Fibroblast of skin of right biceps (primary cell): Measurements from ENCODE around the gene GPHN.

Experiments used
- DNase-seq: peaks from one replicate; pipeline ENCODE4 v3.0.0-alpha.2; 2013

GPHN gene

GRCh38 chr14:66507722-66508546, at the start of gene GPHN:
Gene GPHN, plus strand, starts transcription at chr14:66508147.
- DNase-seq = peak; percentile 99

GRCh38 chr14:66459603-66460002, 48.3 kb upstream of the GPHN start:
- DNase-seq = no peak

- no peak for DNase-seq
Measured at GRCh38 chr14:66464261-66464660, 43.7 kb upstream of the GPHN start.

GRCh38 chr14:66468778-66469367, 39.1 kb upstream of the GPHN start:
- no peak for DNase-seq

- DNase-seq = no peak
Measured at GRCh38 chr14:66471584-66471983, 36.4 kb upstream of the GPHN start.

- DNase-seq = no peak
Measured at GRCh38 chr14:66472251-66472650, 35.7 kb upstream of the GPHN start.

- DNase-seq = no peak
Measured at GRCh38 chr14:66473223-66473622, 34.7 kb upstream of the GPHN start.

GRCh38 chr14:66476964-66477363, 31.0 kb upstream of the GPHN start:
- DNase-seq = peak; percentile 55

GRCh38 chr14:66477567-66477966, 30.4 kb upstream of the GPHN start:
- no peak for DNase-seq

- DNase-seq = no peak
Measured at GRCh38 chr14:66482873-66483272, 25.1 kb upstream of the GPHN start.

- no peak for DNase-seq
Measured at GRCh38 chr14:66483322-66483721, 24.6 kb upstream of the GPHN start.

- no peak for DNase-seq
Measured at GRCh38 chr14:66485029-66485428, 22.9 kb upstream of the GPHN start.

- DNase-seq = no peak
Measured at GRCh38 chr14:66485910-66486421, 22.0 kb upstream of the GPHN start, which contains the start of gene CCDC196. Gene CCDC196, plus strand, starts transcription at chr14:66486371. Its CDS starts 132 bp downstream, at chr14:66486503.

- DNase-seq = no peak
Measured at GRCh38 chr14:66487164-66487563, 20.8 kb upstream of the GPHN start.

GRCh38 chr14:66490143-66491111, 17.5 kb upstream of the GPHN start:
- no peak for DNase-seq

GRCh38 chr14:66493750-66494149, 14.2 kb upstream of the GPHN start:
- DNase-seq = no peak

GRCh38 chr14:66495218-66496098, 12.5 kb upstream of the GPHN start:
- peak; percentile 55 for DNase-seq

GRCh38 chr14:66496188-66496807, 11.6 kb upstream of the GPHN start:
- no peak for DNase-seq

- DNase-seq = no peak
Measured at GRCh38 chr14:66496911-66497310, 11.0 kb upstream of the GPHN start.

- DNase-seq = no peak
Measured at GRCh38 chr14:66498311-66498710, 9.6 kb upstream of the GPHN start.

GRCh38 chr14:66501592-66501991, 6.4 kb upstream of the GPHN start:
- no peak for DNase-seq
